HEK293 (cell line): ENCODE measurements around the gene ZNF492.
"Not testable (repeated sequence)": the region's sequence is repeated elsewhere in the genome, so short reads cannot be mapped to it uniquely, and the experiment has no call there.

ENCODE experiments used
- ZNF121 ChIP-seq: fragments of 450-650 bp; formaldehyde crosslinking; IDR thresholded peaks from 2 replicates; pipeline ENCODE4 v1.5.1; 2016; ENCODE audit warnings: missing biosample characterization, missing genetic modification characterization
- ZNF560 ChIP-seq: fragments of 450-650 bp; formaldehyde crosslinking; IDR thresholded peaks from 2 replicates; pipeline ENCODE4 v1.5.1; 2017; ENCODE audit warnings: missing biosample characterization, missing genetic modification characterization, borderline replicate concordance

DNA sequence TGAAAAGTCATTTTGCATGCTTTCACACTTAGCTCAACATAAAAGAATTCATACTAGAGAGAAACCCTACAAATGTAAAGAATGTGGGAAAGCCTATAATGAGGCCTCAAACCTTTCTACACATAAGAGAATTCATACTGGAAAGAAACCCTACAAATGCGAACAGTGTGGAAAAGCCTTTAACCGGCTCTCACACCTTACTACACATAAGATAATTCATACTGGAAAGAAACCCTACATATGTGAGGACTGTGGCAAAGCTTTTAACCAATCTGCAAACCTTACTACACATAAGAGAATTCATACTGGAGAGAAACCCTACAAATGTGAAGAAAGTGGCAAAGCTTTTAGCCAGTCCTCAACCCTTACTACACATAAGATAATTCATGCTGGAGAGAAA, 51.4 kb downstream of the ZNF492 start:
- TF ChIP-seq ZNF121, ZNF560 (tag by site-specific recombination): not testable (repeated sequence)
